Fibroblast of lung (primary cell): Measurements from ENCODE around the gene ATP6V0B.

Source experiments
- CTCF ChIP-seq, 2 donors: IDR thresholded peaks in 1 of 2; conservative IDR thresholded peaks in 1 of 2; 1 replicate in 1 of 2; 2 replicates in 1 of 2; pipeline ENCODE4 v1.5.1; 2011 to 2012; ENCODE audit warnings: low read length in 2 of 2, control low read depth in 1 of 2, inconsistent platforms in 1 of 2, low read depth in 1 of 2, mild to moderate bottlenecking in 1 of 2
- EZH2 ChIP-seq: IDR thresholded peaks from 2 replicates; pipeline ENCODE4 v1.5.1; 2012; ENCODE audit warnings: low read length, control low read depth, mild to moderate bottlenecking; ENCODE audit errors: missing control alignments

- no peak for TF ChIP-seq CTCF (conservative IDR thresholded peaks at IDR 0.05 in 1 of 2, IDR thresholded peaks at IDR 0.05 in 1 of 2; ENCODE audit: low read depth in 1 of 2, low read length in 2 of 2)
- TF ChIP-seq EZH2 = no peak
Measured at GRCh38 chr1:43942411-43942810, 32.3 kb upstream of the ATP6V0B start.
